Mesenchymal stem cell (in vitro differentiated cells and primary cell): ENCODE measurements around the gene LRRC51.
A peak's percentile ranks its signal among the peaks of the same experiment; 100 is the strongest.

ENCODE experiments used
- DNase-seq: peaks from one replicate; pipeline ENCODE4 v3.0.0-alpha.2; 2013
- H2AFZ ChIP-seq: one replicate; pipeline ENCODE4 v1.6.1; 2013; ENCODE audit warnings: low read depth, mild to moderate bottlenecking, control low read depth, inconsistent platforms, low read length, moderate library complexity
- H2AK5ac ChIP-seq: 2 replicates; pipeline ENCODE4 v1.6.1; 2013; ENCODE audit warnings: low read length, moderate library complexity, mild to moderate bottlenecking, inconsistent platforms; ENCODE audit not compliant: severe bottlenecking
- H2BK120ac ChIP-seq: one replicate; pipeline ENCODE4 v1.6.1; 2013; ENCODE audit warnings: low read depth, mild to moderate bottlenecking, inconsistent platforms, low read length, moderate library complexity
- H2BK12ac ChIP-seq, 2 experiments: one replicate each; pipeline ENCODE4 v1.6.1; 2013; ENCODE audit warnings: inconsistent platforms in 2 of 2, low read length in 2 of 2, mild to moderate bottlenecking in 2 of 2, moderate library complexity in 2 of 2, control low read depth in 1 of 2
- H2BK15ac ChIP-seq: one replicate; pipeline ENCODE4 v1.6.1; 2013; ENCODE audit warnings: mild to moderate bottlenecking, low read depth, inconsistent platforms; ENCODE audit not compliant: poor library complexity, severe bottlenecking
- H2BK5ac ChIP-seq: 2 replicates; pipeline ENCODE4 v1.6.1; 2013; ENCODE audit warnings: low read depth, mild to moderate bottlenecking, low read length, control low read depth, inconsistent platforms; ENCODE audit not compliant: poor library complexity, severe bottlenecking
- H3K14ac ChIP-seq, 2 experiments: one replicate each; pipeline ENCODE4 v1.6.1; 2013; ENCODE audit warnings: inconsistent platforms in 2 of 2, low read length in 2 of 2, control low read depth in 1 of 2, mild to moderate bottlenecking in 1 of 2, moderate library complexity in 1 of 2
- H3K18ac ChIP-seq, 2 experiments: one replicate each; pipeline ENCODE4 v1.6.1; 2013; ENCODE audit warnings: inconsistent platforms in 2 of 2, low read length in 2 of 2, control low read depth in 1 of 2, low read depth in 1 of 2, mild to moderate bottlenecking in 1 of 2
- H3K23ac ChIP-seq, 2 experiments: one replicate each; pipeline ENCODE4 v1.6.1; 2013; ENCODE audit warnings: inconsistent platforms in 2 of 2, low read length in 2 of 2, mild to moderate bottlenecking in 2 of 2, moderate library complexity in 2 of 2, control low read depth in 1 of 2
- H3K27ac ChIP-seq: 2 replicates; pipeline ENCODE4 v1.5.1; 2013; ENCODE audit warnings: mild to moderate bottlenecking, moderate library complexity, low read length, control low read depth, inconsistent platforms; ENCODE audit not compliant: poor library complexity, severe bottlenecking
- H3K27me3 ChIP-seq, 2 experiments: 2 replicates each; pipeline versions ENCODE4 v1.6.1 to v1.7.0; 2013; ENCODE audit warnings: low read length in 2 of 2, mild to moderate bottlenecking in 2 of 2, moderate library complexity in 2 of 2, control low read depth in 1 of 2, inconsistent platforms in 1 of 2; ENCODE audit not compliant: control insufficient read depth in 1 of 2, insufficient read depth in 1 of 2
- H3K36me3 ChIP-seq, 2 experiments: 2 replicates each; pipeline versions ENCODE4 v1.6.1 to v1.7.0; 2013; ENCODE audit warnings: low read length in 2 of 2, control low read depth in 1 of 2, inconsistent platforms in 1 of 2, low read depth in 1 of 2, mild to moderate bottlenecking in 1 of 2; ENCODE audit not compliant: insufficient read depth in 2 of 2, control insufficient read depth in 1 of 2
- H3K4ac ChIP-seq, 2 experiments: one replicate each; pipeline ENCODE4 v1.6.1; 2013; ENCODE audit warnings: inconsistent platforms in 2 of 2, low read length in 2 of 2, mild to moderate bottlenecking in 2 of 2, moderate library complexity in 2 of 2, control low read depth in 1 of 2, low read depth in 1 of 2
- H3K4me1 ChIP-seq: 2 replicates; pipeline ENCODE4 v1.6.1; 2013; ENCODE audit warnings: low read depth, low read length, control low read depth; ENCODE audit not compliant: control insufficient read depth, insufficient read depth
- H3K4me2 ChIP-seq: 2 replicates; pipeline ENCODE4 v1.6.1; 2013; ENCODE audit warnings: low read length, mild to moderate bottlenecking, inconsistent platforms; ENCODE audit not compliant: poor library complexity, severe bottlenecking
- H3K4me3 ChIP-seq, 2 experiments: 2 replicates each; pipeline versions ENCODE4 v1.5.1 to v1.7.0; 2013; ENCODE audit warnings: low read length in 2 of 2, mild to moderate bottlenecking in 2 of 2, control low read depth in 1 of 2, low read depth in 1 of 2; ENCODE audit not compliant: insufficient read depth in 1 of 2
- H3K79me1 ChIP-seq: replicated peaks from 2 replicates; pipeline ENCODE4 v1.6.1; 2013; ENCODE audit warnings: mild to moderate bottlenecking, control low read depth, low read length, inconsistent platforms; ENCODE audit not compliant: poor library complexity, severe bottlenecking
- H3K9ac ChIP-seq: 2 replicates; pipeline ENCODE4 v1.7.0; 2013; ENCODE audit warnings: mild to moderate bottlenecking, low read length, moderate library complexity
- H3K9me3 ChIP-seq: 2 replicates; pipeline ENCODE4 v1.7.0; 2013; ENCODE audit warnings: mild to moderate bottlenecking, low read length; ENCODE audit not compliant: control insufficient read depth
- H4K8ac ChIP-seq: one replicate; pipeline ENCODE4 v1.6.1; 2013; ENCODE audit warnings: inconsistent platforms, mild to moderate bottlenecking, low read length, moderate library complexity
- H4K91ac ChIP-seq: one replicate; pipeline ENCODE4 v1.6.1; 2013; ENCODE audit warnings: mild to moderate bottlenecking, low read length, inconsistent platforms
- WGBS: methylation state at CpG from one replicate; pipeline ENCODE4 v1.1.7; 2013; ENCODE audit warnings: mixed read lengths; 5-methylcytosine and 5-hydroxymethylcytosine counted together

Gene LRRC51

GRCh38 chr11:72069787-72070251 lies 10.8 kb upstream of the LRRC51 start:
- peak overlapping the region; percentile 37 to 46 for H3K18ac ChIP-seq
- peak overlapping the region in 1 of 2 experiments; percentile 44 for H3K4me3 ChIP-seq
- no peak overlapping the region for H2AK5ac ChIP-seq
- H3K4me2 ChIP-seq = no peak overlapping the region
- H3K27ac ChIP-seq = peak overlapping the region; percentile 83
- peaks cover 13% of the 10 kb centered on the region for H3K4me1 ChIP-seq
- no peaks in the 10 kb centered on the region for H3K27me3 ChIP-seq
- DNase-seq = peak; percentile 88
- H3K79me1 ChIP-seq = peaks cover 17% of the 10 kb centered on the region
- H3K4ac ChIP-seq = peak overlapping the region in 1 of 2 experiments; percentile 94
- H3K36me3 ChIP-seq = peaks cover 0 to 4% of the 10 kb centered on the region in 2 experiments
- H3K9me3 ChIP-seq = no peaks in the 10 kb centered on the region
- no peak overlapping the region for H3K14ac ChIP-seq
- H4K91ac ChIP-seq = no peak overlapping the region
- peak overlapping the region; percentile 83 for H3K9ac ChIP-seq
- no peak overlapping the region for H2BK15ac ChIP-seq
- H2BK5ac ChIP-seq = no peak overlapping the region
- peak overlapping the region; percentile 9 to 91 for H2BK12ac ChIP-seq
- H2AFZ ChIP-seq = no peak overlapping the region
- peak overlapping the region; percentile 59 for H4K8ac ChIP-seq
- no peak overlapping the region for H2BK120ac ChIP-seq
- no peak overlapping the region for H3K23ac ChIP-seq
- 0% methylated on average over 2 of the region's 2 CpGs for WGBS

GRCh38 chr11:72070491-72070890 lies 10.2 kb upstream of the LRRC51 start:
- no peaks in the 10 kb centered on the region for H3K27me3 ChIP-seq
- peak overlapping the region; percentile 84 for H4K91ac ChIP-seq
- no peak overlapping the region for H2AFZ ChIP-seq
- H2BK5ac ChIP-seq = no peak overlapping the region
- peak overlapping the region; percentile 92 for H2BK120ac ChIP-seq
- DNase-seq = no peak
- H3K79me1 ChIP-seq = peaks cover 18% of the 10 kb centered on the region
- peak overlapping the region; percentile 30 for H2BK15ac ChIP-seq
- peak overlapping the region; percentile 83 for H3K9ac ChIP-seq
- no peak overlapping the region for H3K14ac ChIP-seq
- peak overlapping the region; percentile 29 to 94 for H3K4ac ChIP-seq
- H3K36me3 ChIP-seq = peaks cover 0 to 4% of the 10 kb centered on the region in 2 experiments
- no peak overlapping the region for H3K23ac ChIP-seq
- no peak overlapping the region for H3K4me2 ChIP-seq
- no peaks in the 10 kb centered on the region for H3K9me3 ChIP-seq
- H3K4me3 ChIP-seq = peak overlapping the region in 1 of 2 experiments; percentile 44
- H3K27ac ChIP-seq = peak overlapping the region; percentile 83
- H2AK5ac ChIP-seq = peak overlapping the region; percentile 71
- H2BK12ac ChIP-seq = peak overlapping the region; percentile 40 to 51
- peak overlapping the region; percentile 66 for H4K8ac ChIP-seq
- peak overlapping the region; percentile 78 to 93 for H3K18ac ChIP-seq
- peaks cover 13% of the 10 kb centered on the region for H3K4me1 ChIP-seq
- WGBS = 89% methylated on average over 5 of the region's 7 CpGs

- peak overlapping the region; percentile 85 for H2BK120ac ChIP-seq
- peak overlapping the region; percentile 12 for H4K8ac ChIP-seq
- peaks cover 11% of the 10 kb centered on the region for H3K79me1 ChIP-seq
- peak; percentile 86 for DNase-seq
- H4K91ac ChIP-seq = peak overlapping the region; percentile 19
- no peaks in the 10 kb centered on the region for H3K9me3 ChIP-seq
- peak overlapping the region in 1 of 2 experiments; percentile 20 for H3K4me3 ChIP-seq
- peak overlapping the region; percentile 38 to 64 for H3K18ac ChIP-seq
- no peak overlapping the region for H2AK5ac ChIP-seq
- H3K4me1 ChIP-seq = peaks cover 13% of the 10 kb centered on the region
- peak overlapping the region in 1 of 2 experiments; percentile 67 for H3K4ac ChIP-seq
- H2AFZ ChIP-seq = no peak overlapping the region
- H3K27ac ChIP-seq = peak overlapping the region; percentile 53
- no peaks in the 10 kb centered on the region for H3K27me3 ChIP-seq
- peak overlapping the region; percentile 12 for H2BK15ac ChIP-seq
- peaks cover 0 to 4% of the 10 kb centered on the region in 2 experiments for H3K36me3 ChIP-seq
- peak overlapping the region; percentile 74 for H3K9ac ChIP-seq
- no peak overlapping the region for H2BK5ac ChIP-seq
- no peak overlapping the region for H3K4me2 ChIP-seq
- no peak overlapping the region for H3K23ac ChIP-seq
- WGBS = 15% methylated on average over 3 of the region's 3 CpGs
- peak overlapping the region; percentile 91 to 92 for H2BK12ac ChIP-seq
- no peak overlapping the region for H3K14ac ChIP-seq
These were observed 8.3 kb upstream of the LRRC51 start for GRCh38 chr11:72072348-72072747.

- Histone ChIP-seq H2BK15ac (no peak overlapping the region), H3K4me2 (no peak overlapping the region), H2AK5ac (peak overlapping the region; percentile 70), H2BK5ac (no peak overlapping the region), H3K18ac (peak overlapping the region in 1 of 2 experiments; percentile 28), H3K27ac (no peak overlapping the region), H3K23ac (no peak overlapping the region), H4K8ac (peak overlapping the region; percentile 80), H3K4me1 (peaks cover 9% of the 10 kb centered on the region), H3K4me3 (no peak overlapping the region), H3K14ac (no peak overlapping the region), H2BK120ac (peak overlapping the region; percentile 71), H3K36me3 (no peaks in the 10 kb centered on the region), H4K91ac (peak overlapping the region; percentile 59), H3K9me3 (no peaks in the 10 kb centered on the region), H2BK12ac (peak overlapping the region; percentile 52 to 57), H3K4ac (no peak overlapping the region), H3K27me3 (no peaks in the 10 kb centered on the region), H3K79me1 (peaks cover 7% of the 10 kb centered on the region), H3K9ac (peak overlapping the region; percentile 12), H2AFZ (no peak overlapping the region)
- 100% methylated on average over 1 of the region's 1 CpG for WGBS
- peak; percentile 50 for DNase-seq
These were observed 5.5 kb upstream of the LRRC51 start for GRCh38 chr11:72075109-72075508.
